Eye (tissue), 1 donor: ENCODE data around the gene SELENOO.
A peak's percentile ranks its signal among the peaks of the same experiment; 100 is the strongest.

Experiments
- DNase-seq: peaks from one replicate; pipeline ENCODE4 v3.0.0-alpha.2; 2015

The SELENOO gene

DNA sequence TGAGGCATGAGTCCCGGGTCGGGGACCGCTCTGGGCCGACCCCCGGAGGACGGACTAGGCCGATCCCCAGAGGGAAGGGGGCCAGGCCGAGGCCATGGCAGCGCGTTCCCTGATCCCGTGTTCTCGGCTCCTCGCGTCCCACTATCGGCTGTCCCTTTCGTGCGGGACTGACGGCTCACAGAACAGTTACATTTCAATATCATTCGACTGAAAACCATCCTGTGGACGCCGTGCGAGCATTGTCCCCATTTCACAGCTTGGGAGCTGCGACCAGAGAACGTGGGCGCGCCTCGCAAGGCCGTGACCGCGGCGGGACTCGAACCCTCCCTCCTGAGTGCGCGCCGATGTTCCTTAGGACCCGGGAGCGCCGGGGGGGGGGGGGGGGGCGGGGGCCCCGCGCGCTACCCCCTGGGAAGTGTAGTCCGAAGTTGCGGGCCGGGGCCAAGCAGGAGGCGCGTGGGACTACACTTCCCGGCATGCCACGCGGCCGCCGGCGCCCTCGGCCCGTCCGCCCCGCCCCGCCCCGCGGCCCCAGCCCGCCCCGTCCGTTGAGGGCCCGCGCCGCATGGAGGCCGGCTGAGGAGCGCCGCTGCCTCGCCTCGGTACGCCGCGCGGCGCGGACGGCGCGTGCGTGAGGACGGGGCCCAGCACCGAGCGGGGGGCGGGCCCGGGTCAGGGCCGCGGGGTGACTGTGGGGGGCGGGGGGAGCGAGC lies 15.3 kb upstream of the SELENOO start, which contains the start of gene TRABD:
Gene TRABD (plus strand): TSS at position 539 of the 713 bp plus-strand sequence. CDS start 7,148 bp downstream, outside the sequence.
- peak; percentile 96 for DNase-seq

DNA sequence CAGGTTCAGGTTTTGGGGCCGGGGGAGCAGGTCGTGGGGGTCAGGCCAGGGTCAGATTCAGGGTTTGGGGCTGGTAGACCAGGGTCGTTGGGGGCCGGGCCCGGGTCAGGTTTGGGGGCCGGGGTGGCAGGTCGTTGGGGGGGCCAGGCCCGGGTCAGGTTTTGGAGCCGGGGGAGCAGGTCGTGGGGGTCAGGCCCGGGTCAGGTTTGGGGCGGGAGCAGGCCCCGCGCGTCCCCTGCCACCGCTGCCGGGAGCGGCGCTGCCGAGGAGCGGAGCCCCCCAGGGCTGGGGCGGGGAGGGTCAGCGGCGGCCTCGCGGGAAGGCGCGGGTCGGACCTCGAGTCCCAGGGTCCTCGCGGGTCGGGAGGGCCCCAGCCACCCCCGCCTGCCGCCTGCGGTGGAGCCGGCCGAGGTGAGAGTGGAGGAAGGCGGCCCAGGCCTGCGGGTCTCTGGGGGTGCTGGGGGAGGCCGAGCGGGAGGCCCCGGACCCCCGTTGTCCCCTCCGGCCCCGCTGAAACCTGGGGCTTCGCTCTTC lies 14.6 kb upstream of the SELENOO start:
- DNase-seq = no peak

DNA sequence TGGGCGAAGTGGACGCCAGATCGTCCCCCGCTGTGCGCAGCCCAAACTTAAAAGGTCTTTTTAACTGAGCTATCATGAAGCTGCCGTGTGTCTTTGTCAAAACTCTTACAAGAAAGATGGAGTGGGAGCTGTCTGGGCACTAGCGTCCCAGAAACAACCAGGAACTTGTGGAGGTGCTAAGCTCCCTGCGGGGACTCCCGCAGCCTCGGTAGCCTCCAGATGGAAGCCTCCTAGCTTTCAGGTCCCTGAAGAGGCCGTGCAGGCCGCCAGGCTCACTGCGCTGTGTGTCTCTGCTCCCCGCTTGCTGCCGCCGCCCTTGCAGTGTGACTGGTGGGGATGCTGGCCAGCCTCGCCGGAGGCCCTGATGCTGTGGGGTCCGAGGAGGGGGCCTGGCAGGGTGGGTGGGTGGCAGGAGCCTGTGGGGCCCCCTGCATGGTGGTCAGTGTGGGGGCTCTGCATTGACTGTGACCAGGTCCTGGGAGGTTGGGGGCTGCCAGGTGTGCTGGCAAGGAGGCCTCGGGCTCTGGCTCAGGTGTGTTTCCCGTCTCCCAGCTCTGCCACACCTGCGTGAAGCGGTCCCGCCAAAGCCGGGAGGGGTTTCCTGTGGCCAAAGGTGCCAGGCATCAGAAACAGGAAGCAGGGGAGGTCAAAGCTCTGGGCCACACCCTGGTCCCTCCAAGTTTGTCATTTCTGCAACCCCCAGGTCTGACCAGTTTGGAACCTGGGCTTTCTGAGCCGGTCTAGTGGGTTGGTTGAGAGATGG lies 13.9 kb upstream of the SELENOO start:
- DNase-seq = peak; percentile 45

DNA sequence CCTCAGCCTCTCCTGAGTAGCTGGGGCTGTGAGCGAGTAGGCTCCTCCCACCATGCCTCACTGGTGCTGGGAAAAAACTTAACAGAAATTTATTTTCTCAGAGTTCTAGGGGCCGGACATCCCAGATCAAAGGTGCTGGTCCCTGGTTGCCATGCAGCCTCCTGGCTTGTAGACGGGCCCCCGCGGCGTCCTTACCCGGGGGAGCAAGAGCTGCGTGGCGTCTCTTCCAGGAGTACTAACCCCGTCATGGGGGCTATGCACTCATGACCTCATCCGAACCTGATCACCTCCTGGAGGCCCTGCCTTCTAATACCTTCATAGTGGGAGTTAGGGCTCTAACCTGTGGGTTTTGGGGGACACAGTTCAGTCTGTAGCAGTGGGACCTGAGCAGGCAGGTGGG lies 12.5 kb upstream of the SELENOO start:
- DNase-seq = no peak

DNA sequence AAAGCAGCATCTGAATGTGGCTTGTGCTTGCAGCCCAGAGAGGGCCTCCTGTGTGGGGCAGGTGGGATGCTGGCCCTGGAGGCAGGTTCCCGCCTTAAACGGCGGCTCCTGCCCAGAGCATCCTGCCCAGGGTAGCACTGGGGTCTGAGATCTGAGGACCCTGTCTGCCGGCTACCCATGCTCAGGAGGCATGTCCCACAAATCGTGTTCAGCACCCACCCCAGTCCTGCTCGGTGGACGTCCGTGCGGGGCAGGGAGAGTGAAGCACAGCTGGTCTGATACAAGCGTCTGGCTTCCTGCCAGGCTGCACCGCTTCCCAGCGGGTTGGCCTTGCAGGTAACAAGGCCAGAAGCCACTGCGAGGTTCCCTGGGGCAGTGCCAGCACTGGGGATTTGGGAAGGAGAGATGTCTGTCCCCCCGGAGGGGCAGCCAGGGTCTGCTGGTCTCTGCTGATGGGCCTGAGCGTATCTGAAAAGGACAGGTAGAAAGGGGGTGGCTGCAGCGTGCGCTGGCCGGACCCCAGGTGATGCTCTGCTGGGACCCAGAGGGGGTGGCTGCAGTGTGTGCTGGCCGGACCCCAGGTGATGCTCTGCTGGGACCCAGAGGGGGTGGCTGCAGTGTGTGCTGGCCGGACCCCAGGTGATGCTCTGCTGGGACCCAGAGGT lies 11.5 kb upstream of the SELENOO start:
- no peak for DNase-seq

DNA sequence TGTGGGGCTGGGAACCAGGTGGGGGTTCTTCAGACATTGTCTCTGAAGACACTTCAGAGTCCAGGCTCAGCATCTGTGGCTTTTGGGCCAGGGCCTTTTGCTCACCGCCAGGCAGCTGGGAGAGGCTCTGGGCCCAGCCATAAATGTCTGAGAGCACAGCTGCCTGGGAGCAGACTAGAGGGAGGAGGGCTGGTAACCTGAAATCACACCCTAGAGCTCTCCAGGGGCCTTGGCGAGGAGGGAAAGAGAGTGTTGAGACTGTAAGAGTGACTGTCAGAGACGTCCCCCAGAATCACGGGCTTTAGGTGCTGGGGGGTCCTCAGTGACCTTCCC lies 11.0 kb upstream of the SELENOO start:
- no peak for DNase-seq

DNA sequence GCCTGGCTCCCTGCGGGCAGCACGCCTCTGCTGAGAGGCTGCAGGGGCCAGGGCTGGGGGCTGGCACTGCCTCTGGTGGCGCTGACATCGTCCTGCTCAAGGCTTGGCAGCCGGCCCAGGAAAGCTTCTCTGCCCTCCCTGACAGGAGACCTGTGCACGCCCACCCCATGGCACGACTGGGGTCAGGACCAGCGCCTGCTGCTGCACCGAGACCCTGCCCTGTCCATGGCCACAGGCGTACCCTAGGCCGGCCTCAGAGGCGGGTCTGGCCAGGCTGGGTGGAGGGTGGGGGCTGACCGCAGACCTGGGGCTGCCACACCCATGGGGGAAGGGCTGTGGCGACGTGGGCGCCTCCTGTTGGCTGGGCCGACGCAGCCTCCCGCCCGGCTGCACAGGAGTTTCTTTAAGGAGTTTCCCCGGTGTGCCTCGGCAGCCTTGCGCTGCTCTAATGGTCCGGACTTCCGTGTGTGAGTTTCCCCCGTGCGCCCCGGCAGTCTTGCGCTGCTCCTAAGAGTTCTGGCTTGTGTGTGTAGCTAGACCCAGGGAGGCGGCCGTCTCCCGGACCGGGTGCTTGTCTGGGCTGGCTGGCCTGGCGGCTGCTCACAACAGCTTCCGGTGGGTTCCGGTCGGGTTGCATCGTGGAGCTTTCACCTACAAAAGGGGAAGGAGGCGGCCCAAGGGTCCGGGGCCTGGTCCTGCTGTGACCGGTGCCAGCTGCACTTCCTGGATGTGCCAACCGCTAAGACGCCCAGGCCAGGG lies 10.4 kb upstream of the SELENOO start:
- peak; percentile 74 for DNase-seq

DNA sequence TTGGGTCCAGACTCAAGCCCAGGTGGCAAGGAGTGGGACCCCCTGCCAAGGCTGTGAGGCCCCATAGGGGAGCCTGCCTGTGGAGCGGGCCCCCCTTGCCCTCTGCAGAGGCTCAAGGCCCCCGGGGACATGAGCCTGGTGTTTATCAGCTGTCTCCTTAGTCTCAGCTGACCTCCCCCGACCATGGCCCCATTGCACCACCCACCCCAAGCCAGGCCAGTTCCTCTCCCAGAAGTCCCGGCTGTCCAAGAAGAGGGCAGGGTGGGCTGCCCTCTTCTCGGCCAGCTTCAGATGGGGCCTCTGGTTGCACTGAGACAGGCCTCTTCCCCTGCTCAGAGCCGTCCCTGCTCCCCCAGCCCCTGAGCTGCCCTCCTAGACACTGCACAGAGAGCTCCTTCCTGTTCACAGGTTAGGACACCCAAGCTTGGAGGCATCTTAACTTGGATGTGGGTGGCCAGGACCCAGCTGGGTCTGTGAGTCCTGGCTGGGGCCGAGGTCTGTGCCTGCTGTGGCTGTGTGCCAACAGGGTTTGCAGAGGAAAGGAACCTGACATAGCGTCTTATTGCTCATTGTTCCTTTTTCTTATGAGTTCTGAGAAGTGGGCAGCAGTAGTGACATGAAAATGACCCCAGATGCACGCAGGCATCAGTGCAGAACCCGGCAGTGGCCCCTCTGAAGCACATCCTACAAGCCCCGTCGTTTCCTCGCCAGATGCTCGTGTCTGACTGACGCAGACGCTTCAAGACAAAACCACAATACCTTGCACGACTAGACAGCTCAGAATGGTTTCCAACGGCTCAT lies 9.7 kb upstream of the SELENOO start:
- DNase-seq = no peak

DNA sequence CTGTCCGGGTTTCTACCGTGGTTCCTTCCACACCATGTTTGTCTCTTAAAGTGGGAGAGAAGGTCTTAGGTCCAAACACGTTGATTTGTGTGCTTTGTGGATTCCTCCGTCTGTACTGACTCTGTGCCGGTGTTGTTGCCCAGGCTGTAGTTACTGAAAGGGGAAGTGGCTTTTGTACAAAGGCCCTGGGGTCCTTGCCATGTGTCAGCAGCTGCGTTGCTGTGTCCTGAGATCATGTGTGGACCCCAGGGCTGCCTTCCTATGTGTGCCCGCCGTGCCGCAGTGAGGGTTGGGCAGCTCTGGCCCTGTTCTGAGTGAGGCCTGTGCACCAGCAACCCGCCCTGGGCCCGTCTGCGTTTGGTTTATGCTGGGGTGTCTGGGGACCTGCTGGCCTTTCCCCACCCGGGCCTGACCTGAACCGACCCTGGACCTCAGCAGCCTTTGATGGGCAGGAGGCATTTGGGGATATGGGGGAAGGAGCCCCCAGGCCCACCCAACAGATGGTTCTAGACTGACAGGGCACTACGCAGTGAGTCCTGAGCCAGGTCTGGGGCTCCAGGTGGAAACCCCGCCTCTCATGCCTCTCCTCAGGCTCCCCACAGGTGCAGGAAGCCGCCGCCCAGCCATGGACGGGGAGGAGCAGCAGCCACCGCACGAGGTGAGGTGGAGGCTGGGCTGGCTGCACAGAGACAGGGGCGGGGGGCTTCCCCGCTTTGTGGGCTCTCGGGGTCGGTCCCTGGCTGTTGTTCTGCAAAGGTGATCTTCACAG lies 8.2 kb upstream of the SELENOO start:
- no peak for DNase-seq

DNA sequence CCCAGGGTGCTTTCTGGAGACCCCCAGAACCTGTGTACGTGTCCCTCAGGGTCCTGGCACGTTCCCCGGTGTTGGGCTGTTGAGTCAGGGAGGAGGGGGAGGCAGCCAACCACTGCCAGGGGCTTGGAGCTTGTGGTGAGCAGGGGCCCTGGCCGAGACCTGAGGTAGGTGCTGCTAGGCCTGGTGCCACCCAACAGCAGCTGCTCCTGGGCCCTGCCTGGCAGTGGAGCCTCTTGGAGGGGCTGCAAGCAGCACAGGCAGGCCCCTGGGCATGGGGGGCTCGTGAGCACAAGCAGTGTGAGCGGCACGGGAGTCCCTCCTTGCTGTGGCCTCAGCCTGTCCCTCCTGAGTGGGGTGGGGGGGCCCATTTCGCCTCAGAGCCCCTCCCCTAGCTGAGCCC lies 7.2 kb upstream of the SELENOO start:
- DNase-seq = no peak

DNA sequence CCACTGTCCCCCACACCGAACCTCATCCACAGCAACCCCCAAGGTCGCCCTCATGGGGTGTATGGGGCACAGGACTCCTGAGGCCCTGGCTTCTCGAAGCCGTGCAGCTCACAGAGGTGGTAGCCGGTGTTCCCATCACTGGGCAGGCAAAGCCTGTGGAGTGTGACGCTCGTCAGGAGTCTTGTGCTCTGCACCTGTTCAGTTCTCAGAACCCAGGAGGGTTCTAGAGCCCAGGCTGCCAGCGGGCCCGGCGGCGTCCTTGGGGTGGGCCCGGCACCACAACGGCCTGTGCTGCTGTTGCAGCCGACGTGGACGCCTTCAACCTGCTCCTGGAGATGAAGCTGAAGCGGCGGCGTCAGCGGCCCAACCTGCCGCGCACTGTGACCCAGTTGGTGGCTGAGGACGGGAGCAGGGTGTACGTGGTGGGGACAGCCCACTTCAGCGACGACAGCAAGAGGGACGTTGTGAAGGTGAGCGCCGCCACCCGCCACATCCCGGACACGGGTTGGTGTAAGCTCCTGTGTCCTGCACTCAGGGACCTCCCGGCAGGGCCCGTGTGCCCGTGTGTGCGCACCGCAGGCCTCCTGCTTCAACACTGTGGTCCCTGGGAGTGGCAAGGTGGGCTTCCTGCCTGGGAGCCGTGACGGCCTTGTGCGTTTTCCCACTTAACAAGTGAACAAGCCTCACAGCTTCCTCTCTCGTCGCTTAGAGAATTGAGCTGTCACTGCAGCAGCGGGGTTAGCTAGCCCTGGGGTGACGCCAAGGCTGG lies 6.6 kb upstream of the SELENOO start:
- no peak for DNase-seq

DNA sequence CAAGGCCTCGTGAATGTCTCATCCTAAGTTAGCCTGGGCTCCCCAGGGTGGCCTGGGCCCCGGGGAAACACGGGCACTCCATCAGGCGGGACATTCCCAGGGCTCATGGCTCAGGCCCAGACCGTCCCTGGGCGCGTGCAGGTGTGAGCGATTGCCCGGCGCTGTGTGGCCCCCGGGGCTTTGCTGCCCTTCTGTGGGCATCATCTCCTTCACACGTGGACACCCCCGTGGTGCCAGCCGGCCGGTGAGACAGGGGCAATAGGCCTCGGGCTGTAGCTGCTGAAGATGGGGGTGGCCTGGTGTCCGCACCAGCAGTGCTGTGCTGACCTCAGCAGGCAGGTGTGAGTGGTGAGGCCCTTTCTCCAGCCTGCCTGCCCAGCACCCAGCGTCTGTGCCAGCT lies 4.6 kb upstream of the SELENOO start:
- DNase-seq = no peak

DNA sequence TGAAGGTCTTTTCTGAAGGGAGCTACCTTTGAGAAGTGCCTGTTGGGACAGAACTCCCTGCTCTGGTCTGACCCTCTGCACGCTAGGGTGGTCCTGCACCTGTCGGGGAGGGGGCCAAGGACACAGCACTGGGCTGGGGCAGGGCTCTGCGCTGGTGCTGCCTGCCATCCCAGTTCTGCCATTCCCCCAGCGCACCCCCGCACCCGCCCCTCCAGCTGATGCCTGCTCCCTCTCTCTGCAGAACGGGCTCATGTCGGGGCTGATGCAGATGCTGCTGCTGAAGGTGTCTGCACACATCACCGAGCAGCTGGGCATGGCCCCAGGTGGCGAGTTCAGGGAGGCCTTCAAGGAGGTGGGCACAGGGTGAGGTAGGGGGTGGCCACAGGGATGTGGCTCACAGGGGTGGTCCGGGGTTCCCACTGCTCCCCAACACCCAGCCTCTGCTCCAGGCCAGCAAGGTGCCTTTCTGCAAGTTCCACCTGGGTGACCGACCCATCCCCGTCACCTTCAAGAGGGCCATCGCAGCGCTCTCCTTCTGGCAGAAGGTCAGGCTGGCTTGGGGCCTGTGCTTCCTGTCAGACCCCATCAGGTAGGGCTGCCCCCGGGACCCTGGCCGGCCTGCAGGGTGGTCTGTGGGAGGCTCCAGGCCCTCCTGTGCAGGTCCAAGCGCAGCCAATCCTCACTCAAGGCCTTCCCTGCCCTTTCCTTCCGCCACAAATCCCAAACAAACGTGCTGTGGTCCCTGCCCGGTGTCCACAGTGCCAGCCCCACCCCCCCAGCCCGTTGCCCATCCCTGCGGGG lies 3.6 kb upstream of the SELENOO start:
- DNase-seq = no peak

DNA sequence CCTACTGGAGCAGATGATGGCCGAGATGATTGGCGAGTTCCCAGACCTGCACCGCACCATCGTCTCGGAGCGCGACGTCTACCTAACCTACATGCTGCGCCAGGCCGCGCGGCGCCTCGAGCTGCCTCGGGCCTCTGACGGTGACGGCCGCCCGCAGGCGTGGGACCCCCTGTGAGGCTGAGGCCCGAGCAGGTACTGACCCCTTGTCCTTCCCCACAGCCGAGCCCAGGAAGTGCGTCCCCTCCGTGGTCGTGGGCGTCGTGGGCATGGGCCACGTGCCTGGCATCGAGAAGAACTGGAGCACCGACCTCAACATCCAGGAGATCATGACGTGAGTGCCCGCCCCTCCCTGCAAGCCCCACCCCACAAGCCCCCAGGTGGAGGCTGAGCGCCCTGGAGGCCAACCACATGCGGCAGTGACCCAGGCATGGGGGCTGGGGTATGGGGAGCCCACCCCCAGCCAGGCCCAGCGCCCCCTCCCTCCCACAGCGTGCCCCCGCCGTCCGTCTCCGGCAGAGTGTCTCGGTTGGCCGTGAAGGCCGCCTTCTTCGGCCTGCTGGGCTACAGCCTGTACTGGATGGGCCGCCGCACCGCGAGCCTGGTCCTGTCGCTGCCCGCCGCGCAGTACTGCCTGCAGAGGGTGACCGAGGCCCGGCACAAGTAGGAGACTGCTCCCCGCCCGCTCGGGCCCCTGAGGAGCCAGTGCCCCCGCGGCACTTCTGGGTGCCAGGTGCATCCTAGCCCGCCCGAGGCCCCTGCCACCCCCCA lies 2.8 kb upstream of the SELENOO start:
- DNase-seq = no peak

DNA sequence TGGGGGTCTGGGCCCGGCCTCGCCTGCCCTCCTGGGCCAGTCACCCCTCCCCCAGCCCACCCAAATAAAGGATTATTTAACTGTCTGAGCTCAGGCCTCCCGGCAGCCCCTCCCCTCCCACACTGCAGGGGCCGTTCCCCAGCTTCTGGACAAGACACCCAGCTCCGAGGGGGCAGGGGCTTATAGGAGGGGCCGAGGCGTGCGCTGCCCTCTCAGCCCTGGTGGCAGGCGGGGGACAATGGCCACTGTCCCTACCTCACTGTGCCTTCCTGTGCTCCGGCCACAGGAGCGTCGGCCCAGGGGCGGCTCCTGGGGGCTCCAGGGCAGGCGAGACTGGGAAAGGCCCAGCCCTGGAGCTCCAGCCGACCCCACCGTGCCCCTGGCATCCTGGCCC lies 2.2 kb upstream of the SELENOO start:
- DNase-seq = no peak

DNA sequence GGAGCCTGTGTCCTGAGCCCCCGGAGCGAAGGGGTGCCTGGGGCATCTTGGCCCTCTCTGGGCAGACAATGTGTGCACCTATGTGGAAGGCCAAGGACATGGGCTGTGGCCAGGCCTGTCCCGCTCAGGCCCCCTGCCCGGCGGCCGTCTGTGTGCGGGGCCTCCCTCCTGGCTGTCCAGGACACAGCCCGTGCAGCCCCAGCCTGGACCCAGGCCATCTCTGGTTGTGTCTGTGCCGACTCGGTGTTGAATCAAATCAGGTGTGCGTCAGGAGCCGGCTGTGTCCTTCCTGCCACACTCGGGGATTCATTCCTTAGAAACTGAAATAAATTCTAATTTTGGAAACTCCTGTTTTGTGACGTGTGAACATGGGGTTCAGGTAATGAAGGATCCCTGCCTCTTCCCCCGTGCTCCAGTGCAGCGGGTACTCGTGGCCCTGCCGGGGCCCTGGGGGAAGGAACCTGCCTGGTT lies 1.5 kb upstream of the SELENOO start:
- no peak for DNase-seq

DNA sequence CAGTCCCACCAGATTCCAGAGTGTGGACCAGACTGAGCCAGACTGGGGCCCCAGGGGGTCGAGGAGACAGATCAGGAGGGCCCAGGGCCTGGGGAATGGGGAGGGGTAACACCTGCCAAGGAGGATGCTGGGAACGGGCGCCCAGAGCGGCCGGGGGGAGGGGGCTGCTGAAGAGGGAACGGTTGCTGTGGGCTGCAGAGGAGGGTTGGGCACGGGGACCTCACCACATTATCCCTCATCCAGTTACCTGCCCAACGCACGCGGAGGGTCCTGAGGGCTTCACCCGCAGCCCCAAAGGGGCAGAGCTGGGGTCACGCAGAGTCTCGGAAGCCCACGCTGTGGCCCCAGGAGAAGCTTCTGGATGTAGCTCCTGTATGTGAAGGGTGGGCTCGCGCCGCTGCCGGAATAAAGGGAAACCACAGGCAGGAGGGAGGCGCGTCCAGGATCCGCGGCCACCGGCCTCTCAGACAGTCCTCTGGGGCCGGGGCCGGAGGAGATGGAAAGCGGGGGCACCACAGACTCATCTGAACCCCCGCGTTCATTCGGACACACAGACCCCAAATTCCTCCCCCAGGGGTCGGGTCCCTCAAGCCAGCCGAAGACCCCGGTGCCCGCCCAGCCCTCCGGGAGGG lies 866 bp upstream of the SELENOO start:
- peak; percentile 65 for DNase-seq
